Nephron (organoid): ENCODE measurements around the gene HSD3B2.

Source experiments
- H3K27ac Mint-ChIP-seq, 3 experiments: 2 replicates each; pipeline ENCODE4 v1.8.0; 2020; ENCODE audit warnings: mixed read lengths in 3 of 3, mild to moderate bottlenecking in 2 of 3, moderate library complexity in 1 of 3
- H3K27me3 Mint-ChIP-seq: 2 replicates; pipeline ENCODE4 v1.8.0; 2021; ENCODE audit warnings: low read depth, mild to moderate bottlenecking, moderate library complexity, mixed read lengths
- H3K36me3 Mint-ChIP-seq: 2 replicates; pipeline ENCODE4 v1.8.0; 2020; ENCODE audit warnings: low read depth, mixed read lengths
- H3K4me1 Mint-ChIP-seq: 2 replicates; pipeline ENCODE4 v1.8.0; 2020; ENCODE audit warnings: mixed read lengths
- H3K4me3 Mint-ChIP-seq, 3 experiments: 2 replicates each; pipeline ENCODE4 v1.8.0; 2020; ENCODE audit warnings: mild to moderate bottlenecking in 3 of 3, mixed read lengths in 3 of 3, moderate library complexity in 2 of 3
- H3K9me3 Mint-ChIP-seq: 2 replicates; pipeline ENCODE4 v1.8.0; 2020; ENCODE audit warnings: mixed read lengths
- CTCF ChIP-seq, 3 experiments: fragments of 200-600 bp; sonication (generic); IDR thresholded peaks; one replicate each; pipeline ENCODE4 v1.5.0; 2021; ENCODE audit warnings: antibody characterized with exemption in 3 of 3; ENCODE audit not compliant: unreplicated experiment in 3 of 3

The HSD3B2 gene

GRCh38 chr1:119463569-119463968, 48.6 kb downstream of the HSD3B2 start:
- Mint-ChIP-seq H3K36me3 (no peaks in the 10 kb centered on the region), H3K27me3 (no peaks in the 10 kb centered on the region), H3K4me3 (no peak overlapping the region), H3K4me1 (no peaks in the 10 kb centered on the region), H3K27ac (no peak overlapping the region), H3K9me3 (no peaks in the 10 kb centered on the region)
- TF ChIP-seq CTCF (IDR thresholded peaks at IDR 0.05; ENCODE audit: unreplicated experiment in 3 of 3): no peak

- H3K9me3 Mint-ChIP-seq: no peaks in the 10 kb centered on the region
- no peaks in the 10 kb centered on the region for H3K4me1 Mint-ChIP-seq
- H3K36me3 Mint-ChIP-seq: no peaks in the 10 kb centered on the region
- no peak overlapping the region for H3K4me3 Mint-ChIP-seq
- H3K27ac Mint-ChIP-seq: no peak overlapping the region
- H3K27me3 Mint-ChIP-seq: no peaks in the 10 kb centered on the region
- TF ChIP-seq CTCF (IDR thresholded peaks at IDR 0.05; ENCODE audit: unreplicated experiment in 3 of 3): no peak
Measured at GRCh38 chr1:119466445-119466844, 51.5 kb downstream of the HSD3B2 start.

DNA sequence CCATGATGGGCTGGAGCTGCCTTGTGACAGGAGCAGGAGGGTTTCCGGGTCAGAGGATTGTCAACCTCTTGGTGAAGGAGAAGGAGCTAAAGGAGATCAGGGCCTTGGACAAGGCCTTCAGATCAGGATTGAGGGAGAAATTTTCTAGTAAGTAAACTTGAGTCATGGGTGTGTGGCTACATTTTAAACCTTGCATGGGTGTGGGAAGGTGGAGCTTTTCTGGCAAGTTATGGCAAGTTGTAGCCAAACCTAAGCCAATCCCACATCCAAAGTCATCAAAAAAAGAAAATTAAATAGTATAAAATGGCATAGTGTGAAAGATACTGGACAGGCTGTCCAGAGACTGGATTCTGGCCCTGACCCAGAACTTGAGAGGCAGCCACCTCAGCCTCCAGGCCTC, 52.3 kb downstream of the HSD3B2 start:
- Mint-ChIP-seq H3K4me3 (no peak overlapping the region), H3K9me3 (no peaks in the 10 kb centered on the region), H3K4me1 (no peaks in the 10 kb centered on the region), H3K27me3 (no peaks in the 10 kb centered on the region), H3K36me3 (no peaks in the 10 kb centered on the region), H3K27ac (no peak overlapping the region)
- TF ChIP-seq CTCF (IDR thresholded peaks at IDR 0.05; ENCODE audit: unreplicated experiment in 3 of 3): no peak

DNA sequence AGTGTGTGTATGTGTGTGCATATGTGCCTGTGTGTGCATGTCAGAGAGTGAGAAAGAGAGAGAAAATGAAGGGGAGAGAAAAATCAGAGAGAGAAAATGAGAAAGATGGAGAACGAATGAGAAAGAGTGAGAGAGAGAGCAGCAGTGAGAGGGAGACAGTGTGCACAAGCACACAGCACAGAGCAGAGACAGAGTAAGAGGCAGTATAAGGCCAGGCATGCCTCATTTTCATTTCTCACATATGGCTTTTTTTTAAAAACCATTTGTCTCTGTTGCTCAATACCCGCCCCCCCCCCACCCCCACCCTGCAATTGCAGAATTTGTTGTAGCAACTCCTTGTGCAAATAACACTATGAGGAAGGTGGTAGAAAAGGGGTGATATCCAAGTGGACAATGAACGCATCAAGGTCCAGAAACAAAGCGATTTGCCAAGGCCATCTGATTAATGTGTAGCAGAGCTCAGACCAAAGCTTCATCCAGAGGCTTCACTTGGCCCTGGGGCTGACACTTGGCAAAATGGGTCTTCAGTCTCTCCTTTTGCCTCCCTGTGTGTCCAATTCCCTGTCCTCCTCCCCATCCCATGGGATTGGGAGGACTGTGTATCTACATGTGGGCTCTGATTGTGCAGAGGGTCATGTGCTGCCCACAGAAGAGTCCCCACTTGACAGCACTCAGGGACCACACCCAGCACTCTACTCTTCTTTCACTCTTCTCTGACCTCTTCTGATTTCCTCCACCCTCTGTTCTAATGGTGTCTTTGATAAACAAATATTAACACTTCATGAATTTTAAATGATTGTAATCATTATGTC, 53.1 kb downstream of the HSD3B2 start:
- no peaks in the 10 kb centered on the region for H3K4me1 Mint-ChIP-seq
- H3K9me3 Mint-ChIP-seq: no peaks in the 10 kb centered on the region
- H3K27me3 Mint-ChIP-seq: no peaks in the 10 kb centered on the region
- H3K27ac Mint-ChIP-seq: no peak overlapping the region
- H3K4me3 Mint-ChIP-seq: no peak overlapping the region
- no peaks in the 10 kb centered on the region for H3K36me3 Mint-ChIP-seq
- no peak for TF ChIP-seq CTCF (IDR thresholded peaks at IDR 0.05; ENCODE audit: unreplicated experiment in 3 of 3)

GRCh38 chr1:119469741-119470140, 54.8 kb downstream of the HSD3B2 start:
- H3K27ac Mint-ChIP-seq: no peak overlapping the region
- no peaks in the 10 kb centered on the region for H3K36me3 Mint-ChIP-seq
- H3K4me3 Mint-ChIP-seq: no peak overlapping the region
- no peaks in the 10 kb centered on the region for H3K27me3 Mint-ChIP-seq
- H3K4me1 Mint-ChIP-seq: no peaks in the 10 kb centered on the region
- no peaks in the 10 kb centered on the region for H3K9me3 Mint-ChIP-seq
- no peak for TF ChIP-seq CTCF (IDR thresholded peaks at IDR 0.05; ENCODE audit: unreplicated experiment in 3 of 3)

GRCh38 chr1:119470377-119470776, 55.4 kb downstream of the HSD3B2 start:
- Mint-ChIP-seq H3K9me3 (no peaks in the 10 kb centered on the region), H3K27ac (no peak overlapping the region), H3K27me3 (no peaks in the 10 kb centered on the region), H3K36me3 (no peaks in the 10 kb centered on the region), H3K4me3 (no peak overlapping the region), H3K4me1 (no peaks in the 10 kb centered on the region)
- no peak for TF ChIP-seq CTCF (IDR thresholded peaks at IDR 0.05; ENCODE audit: unreplicated experiment in 3 of 3)
